IPS-18a (cell line): ENCODE data around the gene CLDN22.

Source experiments
- H3K27ac ChIP-seq: one replicate; pipeline ENCODE4 v1.5.1; 2013; ENCODE audit warnings: low read length
- H3K27me3 ChIP-seq: one replicate; pipeline ENCODE4 v1.6.1; 2013; ENCODE audit warnings: mild to moderate bottlenecking, low read length; ENCODE audit not compliant: control insufficient read depth, insufficient read depth
- H3K36me3 ChIP-seq: one replicate; pipeline ENCODE4 v1.6.1; 2013; ENCODE audit warnings: low read depth, low read length; ENCODE audit not compliant: control insufficient read depth
- H3K4me1 ChIP-seq: one replicate; pipeline ENCODE4 v1.6.1; 2013; ENCODE audit warnings: low read depth, low read length; ENCODE audit not compliant: control insufficient read depth
- H3K4me3 ChIP-seq: one replicate; pipeline ENCODE4 v1.5.1; 2013; ENCODE audit warnings: low read length
- H3K9ac ChIP-seq: one replicate; pipeline ENCODE4 v1.6.1; 2013; ENCODE audit warnings: mild to moderate bottlenecking, low read length, moderate library complexity
- H3K9me3 ChIP-seq: one replicate; pipeline ENCODE4 v1.6.1; 2013; ENCODE audit warnings: low read depth, low read length; ENCODE audit not compliant: control insufficient read depth

CLDN22 gene

GRCh38 chr4:183314336-183314735, 5.7 kb downstream of the CLDN22 start:
- Histone ChIP-seq H3K27ac (no peak overlapping the region), H3K9me3 (no peaks in the 10 kb centered on the region), H3K36me3 (peaks cover 19% of the 10 kb centered on the region), H3K4me3 (no peak overlapping the region), H3K9ac (no peak overlapping the region), H3K4me1 (no peaks in the 10 kb centered on the region), H3K27me3 (no peaks in the 10 kb centered on the region)

DNA sequence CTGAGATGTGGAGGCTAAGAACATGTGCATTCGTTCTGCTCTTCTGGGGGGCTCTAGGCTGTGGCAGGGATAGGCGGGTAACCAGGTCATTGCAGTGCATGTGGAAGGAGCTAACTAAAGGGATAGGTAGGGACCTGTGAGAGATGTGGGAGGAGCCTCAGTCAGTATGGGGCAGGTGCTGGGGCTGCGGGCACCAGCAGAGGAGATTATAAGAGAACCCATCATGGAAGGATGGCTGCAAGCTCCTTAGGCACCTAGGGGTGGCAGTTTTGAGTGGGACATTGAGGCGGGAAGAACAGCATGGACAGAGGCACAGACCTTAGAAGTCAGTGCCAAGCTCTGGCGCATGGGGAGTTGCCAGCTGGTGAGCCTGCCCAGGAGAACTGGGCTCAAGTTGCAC, 7.2 kb downstream of the CLDN22 start:
- peaks cover 22% of the 10 kb centered on the region for H3K36me3 ChIP-seq
- no peaks in the 10 kb centered on the region for H3K4me1 ChIP-seq
- no peak overlapping the region for H3K9ac ChIP-seq
- H3K4me3 ChIP-seq, result no peak overlapping the region
- H3K27me3 ChIP-seq, result no peaks in the 10 kb centered on the region
- H3K27ac ChIP-seq, result no peak overlapping the region
- H3K9me3 ChIP-seq, result no peaks in the 10 kb centered on the region

DNA sequence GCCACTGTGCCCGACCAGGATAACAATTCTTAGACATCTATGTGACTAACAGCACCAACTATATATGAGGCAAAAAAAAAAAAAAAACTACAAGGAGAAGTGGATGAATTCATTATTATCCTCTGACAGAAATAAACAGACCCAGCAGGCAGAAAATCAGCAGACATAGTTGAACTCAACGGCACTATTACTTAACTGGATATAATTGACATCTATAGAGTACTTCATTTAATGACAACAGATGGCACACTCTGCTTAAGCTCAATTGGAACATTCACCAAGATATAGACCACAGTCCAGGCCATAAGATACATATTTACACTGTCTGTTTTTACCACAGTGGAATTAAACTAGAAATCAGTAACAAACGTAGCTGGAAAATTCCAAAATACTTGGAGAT, 13.3 kb downstream of the CLDN22 start:
- H3K4me1 ChIP-seq, result no peaks in the 10 kb centered on the region
- H3K27ac ChIP-seq, result no peak overlapping the region
- H3K9ac ChIP-seq, result no peak overlapping the region
- no peaks in the 10 kb centered on the region for H3K27me3 ChIP-seq
- peaks cover 13% of the 10 kb centered on the region for H3K36me3 ChIP-seq
- H3K4me3 ChIP-seq, result no peak overlapping the region
- H3K9me3 ChIP-seq, result no peaks in the 10 kb centered on the region

DNA sequence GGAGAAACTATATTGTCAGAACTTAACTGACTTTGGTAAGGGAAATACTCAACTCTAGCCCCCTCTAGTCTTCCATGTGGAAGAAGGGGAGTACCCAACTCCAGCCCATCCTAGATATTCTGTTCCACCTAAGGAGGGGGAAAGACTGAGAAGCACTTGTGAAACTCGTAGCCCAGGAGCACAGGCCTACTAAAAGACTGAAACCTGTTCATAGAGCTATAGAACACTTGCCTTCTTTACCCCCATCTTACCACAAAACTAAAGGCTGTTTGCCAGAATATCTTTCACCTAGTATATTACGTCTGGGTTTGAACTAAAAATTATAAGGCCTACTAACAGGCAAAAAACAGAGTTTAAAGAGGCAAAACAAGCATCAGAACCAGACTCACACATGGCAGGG, 15.5 kb downstream of the CLDN22 start:
- no peaks in the 10 kb centered on the region for H3K27me3 ChIP-seq
- no peak overlapping the region for H3K4me3 ChIP-seq
- H3K9ac ChIP-seq, result no peak overlapping the region
- H3K36me3 ChIP-seq, result peaks cover 15% of the 10 kb centered on the region
- no peaks in the 10 kb centered on the region for H3K4me1 ChIP-seq
- no peaks in the 10 kb centered on the region for H3K9me3 ChIP-seq
- no peak overlapping the region for H3K27ac ChIP-seq

DNA sequence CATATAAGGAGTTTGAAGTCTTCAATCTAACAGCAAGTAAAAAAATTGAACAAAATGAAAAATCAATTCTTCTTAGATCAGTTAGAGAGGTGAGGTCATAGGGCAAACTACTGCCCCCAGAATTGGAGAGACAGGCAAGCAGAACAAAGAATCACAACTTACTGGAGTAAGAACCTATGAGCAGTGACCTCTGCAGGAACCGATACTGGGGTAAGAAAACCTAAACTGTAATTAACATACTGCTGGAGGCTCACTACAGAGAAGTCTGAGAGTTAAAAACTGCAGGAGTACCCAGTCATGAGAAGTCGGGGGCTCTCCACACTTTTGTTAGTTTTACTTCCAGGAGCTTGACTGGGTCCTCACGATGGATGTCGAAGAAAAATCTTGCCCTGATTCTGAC, 16.0 kb downstream of the CLDN22 start:
- no peaks in the 10 kb centered on the region for H3K4me1 ChIP-seq
- H3K36me3 ChIP-seq, result peaks cover 19% of the 10 kb centered on the region
- no peaks in the 10 kb centered on the region for H3K27me3 ChIP-seq
- H3K9ac ChIP-seq, result no peak overlapping the region
- H3K27ac ChIP-seq, result no peak overlapping the region
- H3K4me3 ChIP-seq, result no peak overlapping the region
- H3K9me3 ChIP-seq, result no peaks in the 10 kb centered on the region

GRCh38 chr4:183303301-183303700, 16.8 kb downstream of the CLDN22 start:
- H3K4me3 ChIP-seq, result no peak overlapping the region

GRCh38 chr4:183300655-183301054, 19.4 kb downstream of the CLDN22 start:
- no peaks in the 10 kb centered on the region for H3K4me1 ChIP-seq
- no peak overlapping the region for H3K27ac ChIP-seq
- H3K27me3 ChIP-seq, result no peaks in the 10 kb centered on the region
- H3K36me3 ChIP-seq, result peaks cover 25% of the 10 kb centered on the region
- H3K9me3 ChIP-seq, result no peaks in the 10 kb centered on the region
- H3K9ac ChIP-seq, result no peak overlapping the region
- H3K4me3 ChIP-seq, result no peak overlapping the region

More at GRCh38 chr4:183303301-183303700, 16.8 kb downstream of the CLDN22 start:
- Histone ChIP-seq H3K4me1 (no peaks in the 10 kb centered on the region), H3K9ac (no peak overlapping the region), H3K27me3 (no peaks in the 10 kb centered on the region), H3K9me3 (no peaks in the 10 kb centered on the region), H3K27ac (no peak overlapping the region), H3K36me3 (peaks cover 16% of the 10 kb centered on the region)

DNA sequence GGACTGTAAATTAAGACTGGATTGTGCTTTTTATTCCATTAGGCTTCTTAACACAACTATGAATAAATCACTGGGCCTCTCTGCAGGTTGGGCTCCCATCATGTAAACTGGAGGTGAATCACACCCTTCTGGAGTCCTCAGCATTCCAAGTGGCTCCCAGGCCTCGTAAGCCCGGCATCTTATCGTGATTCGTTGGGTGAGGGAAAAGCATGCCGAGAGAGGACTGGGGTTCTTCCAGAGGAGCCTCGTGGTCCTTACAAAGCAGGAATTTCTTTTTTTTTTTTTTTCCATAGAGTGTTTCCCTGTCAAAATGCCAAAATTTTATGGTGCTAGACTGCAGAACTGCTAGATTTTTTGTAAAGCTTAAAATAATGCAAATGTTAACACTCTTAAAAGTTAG, 20.0 kb downstream of the CLDN22 start:
- Histone ChIP-seq H3K9ac (no peak overlapping the region), H3K9me3 (no peaks in the 10 kb centered on the region), H3K4me1 (no peaks in the 10 kb centered on the region), H3K36me3 (peaks cover 26% of the 10 kb centered on the region), H3K27me3 (no peaks in the 10 kb centered on the region), H3K4me3 (no peak overlapping the region), H3K27ac (no peak overlapping the region)

GRCh38 chr4:183299464-183299863, 20.6 kb downstream of the CLDN22 start:
- Histone ChIP-seq H3K9ac (no peak overlapping the region), H3K36me3 (peaks cover 27% of the 10 kb centered on the region), H3K27me3 (no peaks in the 10 kb centered on the region), H3K9me3 (no peaks in the 10 kb centered on the region), H3K27ac (no peak overlapping the region), H3K4me3 (no peak overlapping the region), H3K4me1 (no peaks in the 10 kb centered on the region)

- Histone ChIP-seq H3K9ac (no peak overlapping the region), H3K4me1 (no peaks in the 10 kb centered on the region), H3K27me3 (no peaks in the 10 kb centered on the region), H3K9me3 (no peaks in the 10 kb centered on the region), H3K27ac (no peak overlapping the region), H3K36me3 (peaks cover 29% of the 10 kb centered on the region), H3K4me3 (no peak overlapping the region)
These were observed 22.4 kb downstream of the CLDN22 start for GRCh38 chr4:183297675-183298074.

- Histone ChIP-seq H3K27ac (no peak overlapping the region), H3K36me3 (peaks cover 29% of the 10 kb centered on the region), H3K9ac (no peak overlapping the region), H3K4me3 (no peak overlapping the region), H3K27me3 (no peaks in the 10 kb centered on the region), H3K4me1 (no peaks in the 10 kb centered on the region), H3K9me3 (no peaks in the 10 kb centered on the region)
These were observed 24.4 kb downstream of the CLDN22 start for GRCh38 chr4:183295711-183296110.

- H3K27ac ChIP-seq, result no peak overlapping the region
- peaks cover 57% of the 10 kb centered on the region for H3K36me3 ChIP-seq
- no peak overlapping the region for H3K4me3 ChIP-seq
- no peaks in the 10 kb centered on the region for H3K27me3 ChIP-seq
- no peaks in the 10 kb centered on the region for H3K9me3 ChIP-seq
- H3K9ac ChIP-seq, result no peak overlapping the region
- no peaks in the 10 kb centered on the region for H3K4me1 ChIP-seq
These were observed 29.0 kb downstream of the CLDN22 start for GRCh38 chr4:183291070-183291469.
